GM21825 (cell line): ENCODE results near the gene MAPK6.
A peak's percentile ranks its signal among the peaks of the same experiment; 100 is the strongest.
"Not testable (repeated sequence)": the region's sequence is repeated elsewhere in the genome, so short reads cannot be mapped to it uniquely, and the experiment has no call there.

ENCODE experiments used
- ATAC-seq: cut with Tn5 transposase; IDR thresholded peaks from one replicate; pipeline ENCODE4 v1.9.1; 2021; ENCODE audit warnings: mild to moderate bottlenecking, moderate library complexity; ENCODE audit not compliant: unreplicated experiment

The MAPK6 gene

DNA sequence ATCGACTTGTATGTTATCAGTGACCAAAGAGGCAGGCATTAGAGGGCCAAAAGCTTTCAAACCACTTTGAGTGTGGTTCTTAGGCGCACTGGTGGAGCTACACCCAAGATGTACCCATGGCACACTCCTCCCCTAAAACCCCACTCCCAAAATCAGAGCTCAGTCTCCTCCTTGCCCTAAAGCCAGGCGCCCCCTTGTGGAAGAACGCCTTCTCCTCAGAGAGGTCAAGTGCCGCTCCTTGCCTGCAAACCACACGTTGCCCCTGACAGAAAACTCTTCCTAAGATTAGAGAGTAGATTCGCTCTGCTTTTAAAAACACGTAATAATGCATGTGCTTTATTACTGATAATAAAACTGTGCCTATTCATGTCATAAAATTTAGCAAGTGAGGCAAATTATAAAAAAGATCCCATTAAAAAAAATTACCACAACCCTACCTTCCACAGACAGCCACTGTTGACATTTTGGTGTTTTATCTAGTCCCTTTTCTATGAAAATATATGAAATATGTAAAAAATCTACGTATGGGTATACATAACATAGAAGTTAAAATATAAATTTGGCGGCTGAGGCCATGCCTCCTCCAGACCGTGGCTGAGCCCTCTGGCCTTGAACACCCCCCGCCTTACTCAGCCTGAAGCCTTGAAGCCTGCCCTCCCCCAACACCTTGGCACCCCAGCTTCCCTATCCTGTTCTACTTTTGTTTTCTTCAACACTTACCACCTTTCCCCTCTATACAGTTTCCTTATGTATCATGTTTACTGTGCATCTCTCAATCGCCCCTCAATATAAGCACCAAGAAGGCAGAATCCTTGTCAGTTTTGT is 60.1 kb downstream of the MAPK6 start:
- no peak for ATAC-seq

- ATAC-seq: no peak
Measured at GRCh38 chr15:52080031-52080430, 61.0 kb downstream of the MAPK6 start.

GRCh38 chr15:52080706-52081392 is 61.8 kb downstream of the MAPK6 start:
- no peak for ATAC-seq

DNA sequence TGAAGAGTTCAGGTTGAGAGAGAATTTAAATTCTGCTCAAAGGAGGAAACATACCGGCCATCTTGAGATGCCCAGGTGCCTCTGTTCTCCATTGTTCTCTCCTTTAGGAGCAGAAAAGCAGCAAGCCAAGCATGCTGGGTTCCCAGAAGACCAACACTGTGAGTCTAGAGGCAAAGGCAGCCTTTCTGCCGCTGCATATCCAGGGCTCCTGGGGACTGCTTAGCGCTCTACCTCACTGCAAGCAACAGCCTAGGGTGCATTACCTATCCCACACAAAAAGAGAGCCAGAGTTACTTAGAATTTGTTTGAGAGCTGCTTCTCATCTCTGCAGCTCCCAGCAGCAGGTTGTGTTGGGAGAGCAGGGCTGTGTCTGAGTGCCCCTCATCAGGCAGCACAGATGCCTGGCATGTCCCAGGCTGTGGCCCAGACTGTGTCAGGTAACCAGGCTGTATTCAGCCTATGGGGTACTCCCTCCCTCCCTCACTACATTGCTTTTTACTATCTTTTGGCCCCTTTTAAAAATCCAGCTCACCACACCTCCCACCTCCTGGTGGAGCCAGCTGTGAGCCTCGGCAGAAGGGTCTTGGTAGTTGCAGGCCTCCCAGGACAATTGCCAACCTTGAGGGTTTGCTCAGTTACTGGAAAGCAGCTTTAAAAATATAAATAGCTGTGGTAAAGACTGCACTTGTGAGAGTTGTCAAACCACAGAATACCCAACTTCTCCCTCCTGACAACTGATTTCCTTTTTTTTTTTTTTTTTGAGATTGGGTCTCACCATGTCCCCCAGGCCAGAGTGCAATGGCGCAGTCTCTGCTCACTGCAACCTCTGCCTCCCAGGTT is 63.4 kb downstream of the MAPK6 start:
- peak; percentile 70 for ATAC-seq

- not testable (repeated sequence) for ATAC-seq
Measured at GRCh38 chr15:52083037-52083359, 64.0 kb downstream of the MAPK6 start.

- no peak for ATAC-seq
Measured at GRCh38 chr15:52083603-52084002, 64.6 kb downstream of the MAPK6 start.

GRCh38 chr15:52085299-52085698 is 66.3 kb downstream of the MAPK6 start:
- ATAC-seq: no peak

DNA sequence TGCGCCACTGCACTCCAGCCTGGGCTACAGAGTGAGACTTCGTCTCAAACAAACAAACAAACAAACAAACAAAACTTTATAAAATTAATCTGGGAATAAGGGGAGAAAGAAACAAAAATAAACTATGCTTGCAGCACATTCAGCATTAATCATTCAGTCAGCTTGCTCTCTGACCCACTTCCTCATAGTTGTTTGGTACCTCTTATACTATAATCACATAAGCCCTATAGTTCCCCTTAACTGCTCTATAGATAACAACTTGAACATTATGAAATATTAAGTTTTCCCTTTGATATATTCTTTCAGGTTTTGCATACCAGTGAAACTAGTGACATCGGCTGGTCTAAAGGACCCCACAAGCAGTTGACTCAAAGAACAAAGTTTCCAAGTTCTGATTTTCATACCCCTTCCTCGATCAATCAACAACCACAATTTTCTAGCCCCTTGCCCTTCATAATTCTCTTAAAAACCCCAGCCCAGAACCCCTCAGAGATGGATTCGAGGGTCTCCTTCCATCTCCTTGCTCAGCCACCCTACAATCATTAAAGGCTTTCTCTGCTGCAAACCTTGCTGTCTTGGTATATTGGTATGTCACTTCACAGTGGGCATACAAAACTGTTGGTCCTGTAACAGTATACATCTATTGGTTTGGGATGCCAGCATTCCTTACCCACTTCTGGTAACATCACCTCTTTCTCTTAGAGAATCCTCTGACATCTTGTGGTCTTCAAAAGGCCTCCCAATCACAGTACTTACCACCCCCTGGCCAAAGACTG is 67.2 kb downstream of the MAPK6 start:
- ATAC-seq: no peak

GRCh38 chr15:52090193-52090592 is 71.2 kb downstream of the MAPK6 start:
- ATAC-seq: no peak

DNA sequence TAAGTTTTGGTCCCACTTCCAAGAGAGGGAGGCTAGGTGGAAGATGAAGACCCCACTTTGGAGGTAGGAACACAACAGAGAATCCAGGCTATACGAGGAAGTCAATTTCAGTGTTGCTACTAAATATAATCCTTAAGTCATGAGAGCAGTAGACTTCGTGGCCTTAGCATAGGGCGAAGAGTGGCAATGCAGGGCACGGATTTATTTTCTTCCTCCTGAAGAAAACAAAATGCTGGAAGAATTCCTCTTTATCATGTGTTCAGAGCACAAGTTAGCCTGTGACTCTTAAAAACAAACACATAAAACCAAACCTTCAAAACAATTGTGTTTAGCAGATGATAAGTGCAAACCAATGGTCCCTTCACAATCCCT is 74.1 kb downstream of the MAPK6 start:
- ATAC-seq: no peak

DNA sequence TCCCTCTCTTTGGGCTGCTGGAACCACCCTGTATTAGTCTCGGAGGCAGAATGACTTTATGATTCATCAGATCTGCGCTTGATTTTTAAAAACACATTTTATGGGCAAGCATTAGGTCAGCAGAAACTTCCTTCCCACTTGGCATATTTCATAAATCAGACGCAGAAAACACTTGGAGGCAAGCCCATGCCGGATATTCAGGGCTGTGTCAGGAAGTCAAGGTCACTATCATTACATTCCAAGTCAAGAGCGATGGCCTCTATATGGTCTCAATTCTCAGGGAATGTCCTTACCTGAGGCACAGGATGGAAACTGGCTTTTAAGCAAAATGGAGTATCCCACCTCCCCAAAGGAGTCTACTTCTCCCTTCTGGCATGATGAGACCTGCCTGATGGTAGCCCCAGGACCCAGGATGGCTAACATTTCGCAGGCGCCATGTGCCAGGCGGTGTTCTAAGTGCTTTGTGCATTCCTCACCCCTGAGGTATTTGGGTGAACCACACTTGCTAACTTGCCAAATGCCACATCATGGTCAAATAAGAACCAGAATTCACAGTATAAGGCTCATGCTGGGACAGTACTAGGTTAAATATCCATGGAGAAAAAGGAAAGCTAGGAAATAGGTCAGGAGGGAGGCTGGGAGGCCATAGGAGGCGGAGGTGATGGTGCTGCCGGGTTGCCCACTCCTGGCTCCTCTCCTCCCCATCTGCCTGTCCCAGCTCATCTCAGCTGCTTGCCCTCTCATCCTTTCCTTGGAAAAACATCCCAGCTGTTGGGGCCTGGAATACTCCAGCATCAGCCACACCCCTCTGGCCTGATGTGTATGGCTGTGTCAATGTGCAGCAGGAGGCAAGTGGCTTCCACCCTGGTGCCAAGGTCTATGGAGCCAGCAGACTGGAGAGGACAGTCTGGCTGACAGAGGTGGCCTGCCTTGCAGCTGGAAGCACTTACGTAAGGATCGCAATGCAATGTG is 74.8 kb downstream of the MAPK6 start:
- no peak for ATAC-seq

DNA sequence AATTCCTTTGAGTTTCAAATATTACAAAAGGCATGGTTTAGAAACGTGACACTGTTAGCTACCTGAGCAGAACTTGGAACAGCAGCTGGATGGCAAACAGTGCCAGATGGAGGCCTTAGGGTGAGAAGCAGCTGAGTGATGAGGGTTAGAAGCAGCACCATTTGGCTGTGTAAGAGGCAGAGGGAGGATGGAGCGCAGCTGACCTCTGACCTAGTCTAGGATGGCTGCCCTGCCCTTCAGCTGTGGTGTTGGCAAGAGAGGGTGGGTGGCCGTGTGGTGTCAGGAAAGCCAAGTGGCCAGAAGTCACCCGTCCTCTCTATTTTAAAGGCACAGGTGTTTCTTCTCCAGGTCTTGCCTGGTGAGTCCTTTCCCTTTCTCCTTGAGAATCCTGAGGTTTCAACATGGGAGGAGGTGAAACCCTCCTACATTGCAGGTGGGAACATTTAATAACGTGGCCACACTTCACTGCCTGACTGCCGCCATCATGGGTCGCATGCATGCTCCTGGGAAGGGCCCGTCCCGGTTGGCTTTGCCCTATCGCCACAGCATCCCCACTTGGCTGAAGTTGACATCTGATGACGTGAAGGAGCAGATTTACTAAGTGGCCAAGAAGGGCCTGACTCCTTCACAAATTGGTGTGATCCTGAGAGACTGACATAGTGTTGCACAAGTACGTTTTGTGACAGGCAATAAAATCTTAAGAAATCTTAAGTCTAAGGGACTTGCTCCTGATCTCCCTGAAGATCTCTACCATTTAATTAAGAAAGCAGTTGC is 76.0 kb downstream of the MAPK6 start:
- ATAC-seq: no peak

DNA sequence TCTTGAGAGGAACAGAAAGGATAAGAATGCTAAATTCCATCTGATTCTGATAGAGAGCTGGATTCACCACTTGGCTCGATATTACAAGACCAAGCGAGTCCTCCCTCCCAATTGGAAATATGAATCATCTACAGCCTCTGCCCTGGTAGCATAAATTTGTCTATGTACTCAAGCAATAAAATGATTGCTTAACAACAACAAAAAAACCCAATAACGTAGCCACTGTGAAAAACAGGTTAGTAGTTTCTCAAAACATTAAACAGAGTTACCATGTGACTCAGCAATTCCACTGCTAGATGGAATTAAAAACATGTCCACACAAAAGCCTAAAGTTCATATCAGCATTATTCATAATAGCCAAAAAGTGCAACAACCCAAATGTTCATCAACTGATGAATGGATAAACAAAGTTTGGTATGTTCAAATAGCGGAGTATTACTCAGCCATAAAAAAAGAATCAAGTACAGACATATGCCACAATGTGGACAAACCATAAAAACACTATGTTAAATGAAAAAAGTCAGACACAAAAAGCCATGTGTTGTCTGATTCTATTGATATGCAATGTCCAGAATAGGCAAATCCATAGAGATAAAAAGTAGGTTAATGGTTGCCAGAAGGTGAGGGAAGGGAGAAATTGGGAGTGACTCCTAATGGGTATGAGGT is 76.7 kb downstream of the MAPK6 start:
- no peak for ATAC-seq

DNA sequence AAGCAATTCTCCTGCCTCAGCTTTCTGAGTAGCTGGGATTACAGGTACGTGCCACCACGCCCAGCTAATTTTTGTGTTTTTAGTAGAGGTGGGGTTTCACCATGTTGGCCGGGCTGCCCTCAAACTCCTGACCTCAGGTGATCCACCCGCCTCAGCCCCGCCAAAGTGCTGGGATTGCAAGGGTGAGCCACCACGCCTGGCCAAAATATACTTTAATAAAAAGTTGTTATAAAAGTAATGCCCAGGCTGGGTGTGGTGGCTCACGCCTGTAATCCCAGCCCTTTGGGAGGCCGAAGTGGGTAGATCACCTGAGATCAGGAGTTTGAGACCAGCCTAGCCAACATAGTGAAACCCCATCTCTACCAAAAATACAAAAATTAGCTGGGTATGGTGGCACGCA is 77.5 kb downstream of the MAPK6 start:
- not testable (repeated sequence) for ATAC-seq

GRCh38 chr15:52097180-52097579 is 78.2 kb downstream of the MAPK6 start:
- no peak for ATAC-seq

DNA sequence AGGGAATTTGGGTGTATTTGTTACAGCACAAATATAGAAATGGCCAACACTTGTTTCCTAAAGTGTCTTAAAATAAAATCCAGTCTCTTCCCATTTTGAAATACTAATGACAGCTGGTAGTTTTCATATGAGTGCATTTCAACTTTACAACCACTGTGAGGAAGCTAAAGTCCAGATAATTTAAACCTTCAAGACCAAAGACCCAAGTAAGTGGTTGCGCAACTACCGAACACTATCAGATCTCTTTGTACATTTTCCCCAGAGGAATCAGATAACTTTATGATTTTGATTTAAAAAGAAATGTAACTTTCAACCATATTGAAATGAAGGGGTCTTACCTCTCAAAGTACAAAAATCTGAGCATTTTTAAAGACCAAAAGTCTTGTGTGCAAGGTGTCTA is 79.3 kb downstream of the MAPK6 start:
- ATAC-seq: no peak

DNA sequence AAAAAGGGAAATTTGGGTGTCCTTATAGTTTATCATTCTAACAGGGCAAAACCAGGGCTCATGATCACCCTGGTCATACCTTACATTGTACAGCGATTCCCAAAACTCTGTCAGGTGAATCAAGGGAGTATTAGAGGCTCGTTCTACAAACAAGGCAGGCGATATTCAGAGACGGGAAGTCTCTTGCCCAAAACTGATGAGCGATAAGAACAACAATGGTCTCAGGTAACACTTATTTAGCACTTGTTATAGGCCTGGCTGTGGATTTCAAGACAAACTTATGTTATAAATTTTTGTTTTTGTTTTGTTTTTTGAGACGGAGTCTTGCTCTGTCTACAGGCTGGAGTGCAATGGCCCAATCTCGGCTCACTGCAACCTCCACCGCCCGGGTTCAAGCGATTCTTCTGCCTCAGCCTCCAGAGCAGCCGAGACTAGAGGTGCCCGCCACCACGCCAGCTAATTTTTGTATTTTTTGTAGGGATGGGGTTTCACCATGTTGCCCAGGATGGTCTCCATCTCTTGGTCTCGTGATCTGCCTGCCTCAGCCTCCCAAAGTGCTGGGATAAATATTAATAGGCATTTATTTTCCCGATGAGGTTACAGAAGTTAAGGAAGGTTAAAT is 80.7 kb downstream of the MAPK6 start:
- no peak for ATAC-seq

GRCh38 chr15:52100807-52101442 is 81.9 kb downstream of the MAPK6 start:
- no peak for ATAC-seq
